Measurements from ENCODE around the gene NRXN3.

Gene NRXN3

GRCh38 chr14:78220273-78220672 lies 50.1 kb downstream of the NRXN3 start:
- Histone ChIP-seq H3K9me2 (ENCODE audit: low read depth, low read length) (no peaks in the 10 kb centered on the region), H3K9ac (ENCODE audit: low read length) (no peak overlapping the region), H4K20me1 (ENCODE audit: insufficient read depth, low read length) (no peaks in the 10 kb centered on the region), H3K9me3 (ENCODE audit: low read length) (no peaks in the 10 kb centered on the region), H3K36me3 (ENCODE audit: insufficient read depth, low read length) (no peaks in the 10 kb centered on the region), H3K79me2 (ENCODE audit: insufficient read depth, low read length) (no peaks in the 10 kb centered on the region), H3K4me2 (ENCODE audit: low read length) (no peak overlapping the region), H3K4me3 (ENCODE audit: low read depth, low read length, poor library complexity, severe bottlenecking) (no peak overlapping the region), H3K4me1 (ENCODE audit: insufficient read depth, low read length, severe bottlenecking) (no peaks in the 10 kb centered on the region), H2AFZ (ENCODE audit: low read length) (no peak overlapping the region), H3F3A (ENCODE audit: insufficient read depth, low read length) (no peaks in the 10 kb centered on the region), H3K27me3 (ENCODE audit: insufficient read depth, low read length) (no peaks in the 10 kb centered on the region), H3K27ac (ENCODE audit: low read depth, low read length, poor library complexity, severe bottlenecking) (no peak overlapping the region)
- TF ChIP-seq CTCF (IDR thresholded peaks at IDR 0.05; ENCODE audit: low read length) (no peak), EZH2 (IDR thresholded peaks at IDR 0.05; ENCODE audit: borderline replicate concordance, low read length) (no peak)

- Histone ChIP-seq H3K4me2 (ENCODE audit: low read length) (no peak overlapping the region), H2AFZ (ENCODE audit: low read length) (no peak overlapping the region), H3K4me1 (ENCODE audit: insufficient read depth, low read length, severe bottlenecking) (no peaks in the 10 kb centered on the region), H3K27ac (ENCODE audit: low read depth, low read length, poor library complexity, severe bottlenecking) (no peak overlapping the region), H3K27me3 (ENCODE audit: insufficient read depth, low read length) (no peaks in the 10 kb centered on the region), H3F3A (ENCODE audit: insufficient read depth, low read length) (no peaks in the 10 kb centered on the region), H3K36me3 (ENCODE audit: insufficient read depth, low read length) (no peaks in the 10 kb centered on the region), H3K4me3 (ENCODE audit: low read depth, low read length, poor library complexity, severe bottlenecking) (no peak overlapping the region), H3K9me2 (ENCODE audit: low read depth, low read length) (no peaks in the 10 kb centered on the region), H3K9me3 (ENCODE audit: low read length) (no peaks in the 10 kb centered on the region), H4K20me1 (ENCODE audit: insufficient read depth, low read length) (no peaks in the 10 kb centered on the region), H3K79me2 (ENCODE audit: insufficient read depth, low read length) (no peaks in the 10 kb centered on the region), H3K9ac (ENCODE audit: low read length) (no peak overlapping the region)
- no peak for TF ChIP-seq EZH2 (IDR thresholded peaks at IDR 0.05; ENCODE audit: borderline replicate concordance, low read length)
- TF ChIP-seq CTCF (IDR thresholded peaks at IDR 0.05; ENCODE audit: low read length) = no peak
Measured at GRCh38 chr14:78222746-78223145, 52.6 kb downstream of the NRXN3 start.

DNA sequence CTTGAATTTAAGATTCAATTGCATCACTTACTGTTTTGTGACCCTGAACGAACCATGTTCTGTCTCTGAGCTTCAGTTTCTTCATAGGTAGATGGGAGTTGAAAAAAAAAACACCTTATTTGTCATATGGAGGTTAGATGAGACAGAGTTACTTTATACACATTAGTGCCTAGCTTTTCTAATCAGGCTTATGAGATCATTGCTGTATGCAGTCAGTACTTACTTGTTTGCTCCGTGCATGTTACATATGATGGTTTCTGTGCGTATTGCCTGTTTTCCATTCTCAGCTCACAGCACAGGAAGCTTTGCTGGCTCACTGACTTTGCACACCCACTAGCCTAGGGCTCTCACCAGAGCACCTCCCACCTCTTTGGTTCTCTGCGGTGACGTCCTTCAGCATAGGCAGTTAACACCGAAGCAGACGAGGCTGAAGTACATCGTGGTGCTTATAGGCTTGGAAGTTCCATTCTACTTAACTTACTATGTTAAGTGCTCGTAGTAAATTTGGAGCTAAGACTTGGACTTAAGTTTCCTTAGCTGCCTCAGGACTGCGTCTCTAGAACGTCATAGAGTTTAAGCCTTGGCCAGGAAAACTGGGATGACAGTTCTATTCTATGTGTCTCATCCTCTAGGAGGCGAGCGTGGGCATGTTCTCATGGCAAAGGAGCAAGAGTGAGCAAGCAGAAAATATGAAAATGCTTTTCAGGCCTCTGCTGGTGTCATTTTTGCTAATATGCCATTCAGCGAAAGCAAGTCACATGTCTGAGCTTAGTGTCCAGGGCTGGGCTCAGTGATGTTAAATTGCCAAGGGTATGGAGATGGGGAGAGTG lies 57.3 kb downstream of the NRXN3 start:
- H3F3A ChIP-seq (ENCODE audit: insufficient read depth, low read length) = no peaks in the 10 kb centered on the region
- no peaks in the 10 kb centered on the region for H3K4me1 ChIP-seq (ENCODE audit: insufficient read depth, low read length, severe bottlenecking)
- H3K4me2 ChIP-seq (ENCODE audit: low read length) = no peak overlapping the region
- no peak overlapping the region for H3K27ac ChIP-seq (ENCODE audit: low read depth, low read length, poor library complexity, severe bottlenecking)
- H3K36me3 ChIP-seq (ENCODE audit: insufficient read depth, low read length) = no peaks in the 10 kb centered on the region
- no peaks in the 10 kb centered on the region for H3K9me2 ChIP-seq (ENCODE audit: low read depth, low read length)
- no peaks in the 10 kb centered on the region for H3K27me3 ChIP-seq (ENCODE audit: insufficient read depth, low read length)
- no peak overlapping the region for H2AFZ ChIP-seq (ENCODE audit: low read length)
- no peaks in the 10 kb centered on the region for H3K79me2 ChIP-seq (ENCODE audit: insufficient read depth, low read length)
- no peaks in the 10 kb centered on the region for H4K20me1 ChIP-seq (ENCODE audit: insufficient read depth, low read length)
- no peaks in the 10 kb centered on the region for H3K9me3 ChIP-seq (ENCODE audit: low read length)
- no peak for TF ChIP-seq CTCF (IDR thresholded peaks at IDR 0.05; ENCODE audit: low read length)
- TF ChIP-seq EZH2 (IDR thresholded peaks at IDR 0.05; ENCODE audit: borderline replicate concordance, low read length) = no peak
- no peak overlapping the region for H3K4me3 ChIP-seq (ENCODE audit: low read depth, low read length, poor library complexity, severe bottlenecking)
- H3K9ac ChIP-seq (ENCODE audit: low read length) = no peak overlapping the region

Measured in OCI-LY1 (cell line).